ENCODE measurements around the gene MAPK8. TPM values are rescaled to one million over a fixed set of nuclear protein-coding genes. Genes with fewer than 3 reads are reported as not detected.
"Not testable (repeated sequence)": the region's sequence is repeated elsewhere in the genome, so short reads cannot be mapped to it uniquely, and the experiment has no call there.

The MAPK8 gene
- total and polyA plus RNA-seq, 4 donors, result 75.8 to 107 (median 88.7) TPM

- H3K4me3 ChIP-seq (ENCODE audit: low read depth, low read length), result no peak overlapping the region
- no peak overlapping the region for H3K27ac ChIP-seq (ENCODE audit: low read depth, low read length)
- whole genome bisulfite sequencing (ENCODE audit: insufficient coverage), result 83% methylated on average over 1 of the region's 2 CpGs
- peaks cover 3% of the 10 kb centered on the region for H3K36me3 ChIP-seq (ENCODE audit: control insufficient read depth, insufficient read depth, low read length)
- no peaks in the 10 kb centered on the region for H3K27me3 ChIP-seq (ENCODE audit: control insufficient read depth, insufficient read depth, low read length)
- DNase-seq (ENCODE audit: low read depth in 4 of 6, low spot score in 6 of 6), result no peak
- H3K9me3 ChIP-seq (ENCODE audit: control insufficient read depth, insufficient read depth, low read length), result peaks cover 11% of the 10 kb centered on the region
- H3K4me1 ChIP-seq (ENCODE audit: control insufficient read depth, insufficient read depth, low read length), result no peaks in the 10 kb centered on the region
Observed at GRCh38 chr10:48416584-48417232, 110.2 kb downstream of the MAPK8 start.

GRCh38 chr10:48417374-48417773 is 110.9 kb downstream of the MAPK8 start:
- no peaks in the 10 kb centered on the region for H3K27me3 ChIP-seq (ENCODE audit: control insufficient read depth, insufficient read depth, low read length)
- WGBS (ENCODE audit: insufficient coverage), result no CpG with 5 or more reads among the region's 1 CpG
- no peak overlapping the region for H3K4me3 ChIP-seq (ENCODE audit: low read depth, low read length)
- DNase-seq (ENCODE audit: low read depth in 4 of 6, low spot score in 6 of 6), result no peak
- no peak overlapping the region for H3K27ac ChIP-seq (ENCODE audit: low read depth, low read length)
- H3K9me3 ChIP-seq (ENCODE audit: control insufficient read depth, insufficient read depth, low read length), result peaks cover 5% of the 10 kb centered on the region
- H3K36me3 ChIP-seq (ENCODE audit: control insufficient read depth, insufficient read depth, low read length), result no peaks in the 10 kb centered on the region
- no peaks in the 10 kb centered on the region for H3K4me1 ChIP-seq (ENCODE audit: control insufficient read depth, insufficient read depth, low read length)

GRCh38 chr10:48418189-48418788 is 111.8 kb downstream of the MAPK8 start:
- WGBS (ENCODE audit: insufficient coverage), result no CpG with 5 or more reads among the region's 5 CpGs
- no peak overlapping the region for H3K4me3 ChIP-seq (ENCODE audit: low read depth, low read length)
- no peaks in the 10 kb centered on the region for H3K27me3 ChIP-seq (ENCODE audit: control insufficient read depth, insufficient read depth, low read length)
- H3K36me3 ChIP-seq (ENCODE audit: control insufficient read depth, insufficient read depth, low read length), result no peaks in the 10 kb centered on the region
- no peaks in the 10 kb centered on the region for H3K9me3 ChIP-seq (ENCODE audit: control insufficient read depth, insufficient read depth, low read length)
- DNase-seq (ENCODE audit: low read depth in 4 of 6, low spot score in 6 of 6), result no peak
- no peaks in the 10 kb centered on the region for H3K4me1 ChIP-seq (ENCODE audit: control insufficient read depth, insufficient read depth, low read length)
- H3K27ac ChIP-seq (ENCODE audit: low read depth, low read length), result no peak overlapping the region

GRCh38 chr10:48419714-48420113 is 113.2 kb downstream of the MAPK8 start:
- Histone ChIP-seq H3K36me3 (ENCODE audit: control insufficient read depth, insufficient read depth, low read length) (no peaks in the 10 kb centered on the region), H3K9me3 (ENCODE audit: control insufficient read depth, insufficient read depth, low read length) (no peaks in the 10 kb centered on the region), H3K27ac (ENCODE audit: low read depth, low read length) (no peak overlapping the region), H3K4me3 (ENCODE audit: low read depth, low read length) (no peak overlapping the region), H3K27me3 (ENCODE audit: control insufficient read depth, insufficient read depth, low read length) (no peaks in the 10 kb centered on the region), H3K4me1 (ENCODE audit: control insufficient read depth, insufficient read depth, low read length) (no peaks in the 10 kb centered on the region)
- no peak for DNase-seq (ENCODE audit: low read depth in 4 of 6, low spot score in 6 of 6)
- WGBS (ENCODE audit: insufficient coverage), result no CpG with 5 or more reads among the region's 4 CpGs

GRCh38 chr10:48421862-48422261 is 115.4 kb downstream of the MAPK8 start:
- not testable (repeated sequence) for H3K27ac ChIP-seq (ENCODE audit: low read depth, low read length); H3K4me3 ChIP-seq (ENCODE audit: low read depth, low read length); H3K27me3 ChIP-seq (ENCODE audit: control insufficient read depth, insufficient read depth, low read length); H3K9me3 ChIP-seq (ENCODE audit: control insufficient read depth, insufficient read depth, low read length); H3K36me3 ChIP-seq (ENCODE audit: control insufficient read depth, insufficient read depth, low read length); DNase-seq (ENCODE audit: low read depth in 4 of 6, low spot score in 6 of 6); H3K4me1 ChIP-seq (ENCODE audit: control insufficient read depth, insufficient read depth, low read length)
- WGBS (ENCODE audit: insufficient coverage), result no CpG with 5 or more reads among the region's 2 CpGs

- Histone ChIP-seq H3K27ac (ENCODE audit: low read depth, low read length) (no peak overlapping the region), H3K9me3 (ENCODE audit: control insufficient read depth, insufficient read depth, low read length) (no peaks in the 10 kb centered on the region), H3K4me3 (ENCODE audit: low read depth, low read length) (no peak overlapping the region), H3K4me1 (ENCODE audit: control insufficient read depth, insufficient read depth, low read length) (no peaks in the 10 kb centered on the region), H3K27me3 (ENCODE audit: control insufficient read depth, insufficient read depth, low read length) (no peaks in the 10 kb centered on the region), H3K36me3 (ENCODE audit: control insufficient read depth, insufficient read depth, low read length) (no peaks in the 10 kb centered on the region)
- WGBS (ENCODE audit: insufficient coverage), result no CpG with 5 or more reads among the region's 4 CpGs
- no peak for DNase-seq (ENCODE audit: low read depth in 4 of 6, low spot score in 6 of 6)
Observed at GRCh38 chr10:48423884-48424283, 117.4 kb downstream of the MAPK8 start.

GRCh38 chr10:48428896-48429295 is 122.4 kb downstream of the MAPK8 start:
- no peak overlapping the region for H3K27ac ChIP-seq (ENCODE audit: low read depth, low read length)
- H3K9me3 ChIP-seq (ENCODE audit: control insufficient read depth, insufficient read depth, low read length), result no peaks in the 10 kb centered on the region
- no peaks in the 10 kb centered on the region for H3K27me3 ChIP-seq (ENCODE audit: control insufficient read depth, insufficient read depth, low read length)
- H3K4me1 ChIP-seq (ENCODE audit: control insufficient read depth, insufficient read depth, low read length), result no peaks in the 10 kb centered on the region
- no peak overlapping the region for H3K4me3 ChIP-seq (ENCODE audit: low read depth, low read length)
- no peak for DNase-seq (ENCODE audit: low read depth in 4 of 6, low spot score in 6 of 6)
- peaks cover 4% of the 10 kb centered on the region for H3K36me3 ChIP-seq (ENCODE audit: control insufficient read depth, insufficient read depth, low read length)
- no CpG with 5 or more reads among the region's 3 CpGs for WGBS (ENCODE audit: insufficient coverage)

- no peaks in the 10 kb centered on the region for H3K27me3 ChIP-seq (ENCODE audit: control insufficient read depth, insufficient read depth, low read length)
- H3K36me3 ChIP-seq (ENCODE audit: control insufficient read depth, insufficient read depth, low read length), result peaks cover 4% of the 10 kb centered on the region
- no CpG with 5 or more reads among the region's 1 CpG for WGBS (ENCODE audit: insufficient coverage)
- H3K9me3 ChIP-seq (ENCODE audit: control insufficient read depth, insufficient read depth, low read length), result no peaks in the 10 kb centered on the region
- H3K27ac ChIP-seq (ENCODE audit: low read depth, low read length), result no peak overlapping the region
- no peak overlapping the region for H3K4me3 ChIP-seq (ENCODE audit: low read depth, low read length)
- H3K4me1 ChIP-seq (ENCODE audit: control insufficient read depth, insufficient read depth, low read length), result no peaks in the 10 kb centered on the region
- peak in 1 of 6 donors; percentile 66 for DNase-seq (ENCODE audit: low read depth in 4 of 6, low spot score in 6 of 6)
Observed at GRCh38 chr10:48429309-48429708, 122.8 kb downstream of the MAPK8 start.

- Histone ChIP-seq H3K4me3 (ENCODE audit: low read depth, low read length) (no peak overlapping the region), H3K36me3 (ENCODE audit: control insufficient read depth, insufficient read depth, low read length) (peaks cover 4% of the 10 kb centered on the region), H3K4me1 (ENCODE audit: control insufficient read depth, insufficient read depth, low read length) (no peaks in the 10 kb centered on the region), H3K9me3 (ENCODE audit: control insufficient read depth, insufficient read depth, low read length) (no peaks in the 10 kb centered on the region), H3K27ac (ENCODE audit: low read depth, low read length) (no peak overlapping the region), H3K27me3 (ENCODE audit: control insufficient read depth, insufficient read depth, low read length) (no peaks in the 10 kb centered on the region)
- no peak for DNase-seq (ENCODE audit: low read depth in 4 of 6, low spot score in 6 of 6)
- no CpG with 5 or more reads among the region's 4 CpGs for WGBS (ENCODE audit: insufficient coverage)
Observed at GRCh38 chr10:48430402-48430993, 124.0 kb downstream of the MAPK8 start.

- no peaks in the 10 kb centered on the region for H3K9me3 ChIP-seq (ENCODE audit: control insufficient read depth, insufficient read depth, low read length)
- no peaks in the 10 kb centered on the region for H3K4me1 ChIP-seq (ENCODE audit: control insufficient read depth, insufficient read depth, low read length)
- no peaks in the 10 kb centered on the region for H3K27me3 ChIP-seq (ENCODE audit: control insufficient read depth, insufficient read depth, low read length)
- H3K4me3 ChIP-seq (ENCODE audit: low read depth, low read length), result no peak overlapping the region
- peaks cover 4% of the 10 kb centered on the region for H3K36me3 ChIP-seq (ENCODE audit: control insufficient read depth, insufficient read depth, low read length)
- DNase-seq (ENCODE audit: low read depth in 4 of 6, low spot score in 6 of 6), result no peak
- H3K27ac ChIP-seq (ENCODE audit: low read depth, low read length), result no peak overlapping the region
Observed at GRCh38 chr10:48431871-48432270, 125.4 kb downstream of the MAPK8 start.
